ENCODE results near the gene DNAH8.

DNA sequence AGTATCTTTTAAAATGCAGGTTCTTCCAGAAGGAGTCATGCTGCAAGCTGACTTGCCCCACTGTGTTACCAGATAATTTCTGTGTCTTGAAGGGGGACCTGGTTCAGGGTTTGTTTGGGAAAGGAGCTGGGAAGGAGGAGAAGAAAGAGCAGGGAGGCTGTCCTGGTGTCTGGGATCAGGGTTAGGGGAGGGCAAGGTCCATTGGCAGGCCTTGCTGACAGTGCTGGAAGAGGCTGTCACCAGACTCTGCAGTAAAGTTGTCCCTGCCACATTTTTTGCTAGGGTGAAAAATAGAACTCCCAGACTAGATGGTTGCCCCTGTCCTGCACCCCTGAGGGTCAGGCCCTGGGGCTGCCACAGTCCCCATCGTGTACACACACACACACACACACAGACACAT lies 348.4 kb downstream of the DNAH8 start:
- TF ChIP-seq POLR2AphosphoS5 (IDR thresholded peaks at IDR 0.05; ENCODE audit: insufficient read depth, low read depth, low read length) = no peak
- TF ChIP-seq, protein P1, sequence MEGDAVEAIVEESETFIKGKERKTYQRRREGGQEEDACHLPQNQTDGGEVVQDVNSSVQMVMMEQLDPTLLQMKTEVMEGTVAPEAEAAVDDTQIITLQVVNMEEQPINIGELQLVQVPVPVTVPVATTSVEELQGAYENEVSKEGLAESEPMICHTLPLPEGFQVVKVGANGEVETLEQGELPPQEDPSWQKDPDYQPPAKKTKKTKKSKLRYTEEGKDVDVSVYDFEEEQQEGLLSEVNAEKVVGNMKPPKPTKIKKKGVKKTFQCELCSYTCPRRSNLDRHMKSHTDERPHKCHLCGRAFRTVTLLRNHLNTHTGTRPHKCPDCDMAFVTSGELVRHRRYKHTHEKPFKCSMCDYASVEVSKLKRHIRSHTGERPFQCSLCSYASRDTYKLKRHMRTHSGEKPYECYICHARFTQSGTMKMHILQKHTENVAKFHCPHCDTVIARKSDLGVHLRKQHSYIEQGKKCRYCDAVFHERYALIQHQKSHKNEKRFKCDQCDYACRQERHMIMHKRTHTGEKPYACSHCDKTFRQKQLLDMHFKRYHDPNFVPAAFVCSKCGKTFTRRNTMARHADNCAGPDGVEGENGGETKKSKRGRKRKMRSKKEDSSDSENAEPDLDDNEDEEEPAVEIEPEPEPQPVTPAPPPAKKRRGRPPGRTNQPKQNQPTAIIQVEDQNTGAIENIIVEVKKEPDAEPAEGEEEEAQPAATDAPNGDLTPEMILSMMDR (IDR thresholded peaks at IDR 0.05; ENCODE audit: extremely low read depth in 1 of 2, insufficient read depth in 1 of 2, low read depth in 1 of 2, low read length in 2 of 2) = no peak
- TF ChIP-seq POLR2A (IDR thresholded peaks at IDR 0.05; ENCODE audit: low read depth, low read length) = no peak
- TF ChIP-seq EZH2 (IDR thresholded peaks at IDR 0.05; ENCODE audit: borderline replicate concordance, low read depth, low read length, severe bottlenecking) = no peak
- TF ChIP-seq, protein P2, sequence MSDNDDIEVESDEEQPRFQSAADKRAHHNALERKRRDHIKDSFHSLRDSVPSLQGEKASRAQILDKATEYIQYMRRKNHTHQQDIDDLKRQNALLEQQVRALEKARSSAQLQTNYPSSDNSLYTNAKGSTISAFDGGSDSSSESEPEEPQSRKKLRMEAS (IDR thresholded peaks at IDR 0.05; ENCODE audit: insufficient read depth, insufficient read length) = no peak
- TF ChIP-seq GATA2 (IDR thresholded peaks at IDR 0.05; ENCODE audit: insufficient read depth, insufficient read length, low read depth, low read length) = no peak
- TF ChIP-seq MYC (IDR thresholded peaks at IDR 0.05; ENCODE audit: low read depth, low read length) = no peak
- no peak for TF ChIP-seq FOS (IDR thresholded peaks at IDR 0.05; ENCODE audit: borderline replicate concordance, insufficient read depth, low read length)
- TF ChIP-seq JUN (IDR thresholded peaks at IDR 0.05; ENCODE audit: borderline replicate concordance, insufficient read depth, insufficient read length, low read depth) = no peak
